Endothelial cell of umbilical vein (primary cell): ENCODE results near the gene ITPRIP. TPM values are rescaled to one million over a fixed set of nuclear protein-coding genes. Genes with fewer than 3 reads are reported as not detected.

ENCODE experiments used
- BruUV-seq: library from RNA; stranded (reverse); fragments of 400-500 nt; replicated peaks from 2 replicates; lab custom pipeline; 2021; lab: Mats Ljungman, UMichigan
- CTCF ChIA-PET: fragments of 300-600, 350-600 bp; sonication (Branson Sonifier 250); formaldehyde crosslinking; loops from one replicate; lab custom pipeline; 2021; ENCODE audit warnings: antibody characterized with exemption, inconsistent platforms; lab: Charles Lee
- POLR2A ChIA-PET: fragments of 300-600, 350-600 bp; sonication (Branson Sonifier 250); formaldehyde crosslinking; loops from one replicate; lab custom pipeline; 2021; ENCODE audit warnings: antibody characterized with exemption, inconsistent platforms; lab: Charles Lee
- DNase-seq: peaks from one replicate; pipeline ENCODE4 v3.0.0-alpha.2; 2011; ENCODE audit warnings: low read depth, low spot score
- FAIRE-seq: peaks from 2 replicates; lab custom pipeline; 2011; peaks lifted over from hg19 to GRCh38; lab: Jason Lieb, UNC
- H2AFZ ChIP-seq: 2 replicates; pipeline ENCODE4 v1.6.0; 2012; ENCODE audit warnings: low read depth, low read length, control low read depth, inconsistent platforms
- H3K27ac ChIP-seq: 2 replicates; pipeline ENCODE4 v1.5.1; 2011; ENCODE audit warnings: low read depth, mild to moderate bottlenecking, control low read depth, low read length, moderate library complexity; ENCODE audit not compliant: insufficient read depth
- H3K27me3 ChIP-seq, 2 experiments: 2 replicates each; pipeline versions ENCODE4 v1.6.0 to v1.6.1; 2011; ENCODE audit warnings: low read length in 2 of 2, mixed read lengths in 1 of 2; ENCODE audit not compliant: control insufficient read depth in 2 of 2, insufficient read depth in 2 of 2
- H3K36me3 ChIP-seq, 2 experiments: 2 replicates in 1 of 2; 3 replicates in 1 of 2; pipeline ENCODE4 v1.5.1; 2011; ENCODE audit warnings: low read length in 2 of 2, mild to moderate bottlenecking in 1 of 2, moderate library complexity in 1 of 2; ENCODE audit not compliant: control insufficient read depth in 2 of 2, insufficient read depth in 2 of 2; ENCODE audit errors: extremely low read depth in 1 of 2
- H3K4me1 ChIP-seq: 3 replicates; pipeline ENCODE4 v1.5.1; 2011; ENCODE audit warnings: mild to moderate bottlenecking, low read length; ENCODE audit not compliant: control insufficient read depth, insufficient read depth; ENCODE audit errors: extremely low read depth
- H3K4me2 ChIP-seq: 2 replicates; pipeline ENCODE4 v1.6.1; 2011; ENCODE audit warnings: low read length, control low read depth, mixed read lengths; ENCODE audit not compliant: insufficient read depth
- H3K4me3 ChIP-seq, 3 experiments: fragments of 200-600 bp in 1 of 3; sonication (generic), shearing (Covaris generic) in 1 of 3; replicated peaks in 1 of 3; 2 replicates each; pipeline ENCODE4 v1.5.1; 2011 to 2016; ENCODE audit warnings: control low read depth in 3 of 3, low read length in 3 of 3, mild to moderate bottlenecking in 2 of 3, inconsistent platforms in 1 of 3, low read depth in 1 of 3, moderate library complexity in 1 of 3; ENCODE audit not compliant: insufficient read depth in 1 of 3
- H3K79me2 ChIP-seq: 2 replicates; pipeline ENCODE4 v1.6.0; 2012; ENCODE audit warnings: low read length, inconsistent platforms; ENCODE audit not compliant: control insufficient read depth, insufficient read depth
- H3K9ac ChIP-seq: replicated peaks from 2 replicates; pipeline ENCODE3; 2011; ENCODE audit warnings: low read length, control low read depth; ENCODE audit not compliant: insufficient read depth; ENCODE audit errors: extremely low read depth
- H3K9me1 ChIP-seq: replicated peaks from 3 replicates; pipeline ENCODE4 v1.6.0; 2011; ENCODE audit warnings: mild to moderate bottlenecking, low read length; ENCODE audit not compliant: control insufficient read depth, insufficient read depth; ENCODE audit errors: extremely low read depth
- H3K9me3 ChIP-seq: replicated peaks from 2 replicates; pipeline ENCODE4 v1.5.1; 2012; ENCODE audit warnings: low read length, inconsistent platforms; ENCODE audit not compliant: control insufficient read depth, insufficient read depth
- H4K20me1 ChIP-seq: replicated peaks from 2 replicates; pipeline ENCODE3; 2011; ENCODE audit warnings: mild to moderate bottlenecking, low read length; ENCODE audit not compliant: control insufficient read depth, insufficient read depth; ENCODE audit errors: extremely low read depth
- EZH2 ChIP-seq: IDR thresholded peaks from 2 replicates; pipeline ENCODE4 v1.6.1; 2012; ENCODE audit warnings: borderline replicate concordance, low read depth, mild to moderate bottlenecking, moderate library complexity, low read length, inconsistent platforms; ENCODE audit not compliant: severe bottlenecking
- FOS ChIP-seq: IDR thresholded peaks from 2 replicates; pipeline ENCODE4 v1.6.1; 2011; ENCODE audit warnings: mild to moderate bottlenecking, low read length, moderate library complexity, borderline replicate concordance; ENCODE audit not compliant: insufficient read depth
- GATA2 ChIP-seq: IDR thresholded peaks from 2 replicates; pipeline ENCODE4 v1.7.0; 2011; ENCODE audit warnings: low read depth, mild to moderate bottlenecking, moderate library complexity, mixed read lengths, low read length; ENCODE audit not compliant: insufficient read length, insufficient read depth
- JUN ChIP-seq: IDR thresholded peaks from 2 replicates; pipeline ENCODE4 v1.6.1; 2011; ENCODE audit warnings: borderline replicate concordance, low read depth; ENCODE audit not compliant: insufficient read length, insufficient read depth
- MYC ChIP-seq: IDR thresholded peaks from one replicate; pipeline ENCODE4 v1.6.1; 2011; ENCODE audit warnings: mild to moderate bottlenecking, low read depth, low read length
- POLR2A ChIP-seq: IDR thresholded peaks from 2 replicates; pipeline ENCODE4 v1.6.1; 2012; ENCODE audit warnings: low read depth, mild to moderate bottlenecking, control low read depth, low read length
- POLR2AphosphoS5 ChIP-seq: IDR thresholded peaks from 2 replicates; pipeline ENCODE4 v1.6.1; 2012; ENCODE audit warnings: low read depth, mild to moderate bottlenecking, control low read depth, low read length, moderate library complexity; ENCODE audit not compliant: insufficient read depth
- dilution Hi-C: fragments of 300-500 bp; cut with MboI; formaldehyde crosslinking; loops from one replicate; pipeline ENCODE4 v1.15.0; 2019; ENCODE audit warnings: low sequenced_read_pairs; ENCODE audit not compliant: extremely low pct_ligation_motif_present
- intact Hi-C: fragments of 100-400 bp; cut with micrococcal nuclease; formaldehyde crosslinking; loops from one replicate; pipeline ENCODE4 v1.10.0; 2022
- polyA plus RNA-seq, 4 experiments: library from polyadenylated mRNA; depleted of rRNA in 3 of 4; stranded (reverse) in 3 of 4; unstranded in 1 of 4; fragments of >200 nt; gene quantifications; 2 replicates each; pipeline versions ENCODE4 v1.2.1 to v1.2.3, GENCODE V29; 2011 to 2012; ENCODE audit warnings: missing spikeins in 1 of 4
- total RNA-seq: library from RNA; stranded (reverse); gene quantifications from 2 replicates; pipeline ENCODE4 v1.2.3, GENCODE V29; 2021
- TF ChIP-seq, protein P1 (sequence below): IDR thresholded peaks from 2 replicates; pipeline ENCODE4 v1.6.1; 2011; ENCODE audit not compliant: insufficient read depth, insufficient read length
- TF ChIP-seq, protein P2 (sequence below), 2 donors: IDR thresholded peaks; 1 replicate in 1 of 2; 2 replicates in 1 of 2; pipeline ENCODE4 v1.5.1; 2011; ENCODE audit warnings: low read length in 2 of 2, mild to moderate bottlenecking in 2 of 2, moderate library complexity in 2 of 2, control low read depth in 1 of 2, inconsistent platforms in 1 of 2, low read depth in 1 of 2; ENCODE audit not compliant: insufficient read depth in 1 of 2; ENCODE audit errors: extremely low read depth in 1 of 2

The ITPRIP gene
- total and polyA plus RNA-seq, 2 donors (not counting 3 experiments of a cell fraction or from before 2014, with no cell fraction given): 31.4 to 33.2 TPM

DNA sequence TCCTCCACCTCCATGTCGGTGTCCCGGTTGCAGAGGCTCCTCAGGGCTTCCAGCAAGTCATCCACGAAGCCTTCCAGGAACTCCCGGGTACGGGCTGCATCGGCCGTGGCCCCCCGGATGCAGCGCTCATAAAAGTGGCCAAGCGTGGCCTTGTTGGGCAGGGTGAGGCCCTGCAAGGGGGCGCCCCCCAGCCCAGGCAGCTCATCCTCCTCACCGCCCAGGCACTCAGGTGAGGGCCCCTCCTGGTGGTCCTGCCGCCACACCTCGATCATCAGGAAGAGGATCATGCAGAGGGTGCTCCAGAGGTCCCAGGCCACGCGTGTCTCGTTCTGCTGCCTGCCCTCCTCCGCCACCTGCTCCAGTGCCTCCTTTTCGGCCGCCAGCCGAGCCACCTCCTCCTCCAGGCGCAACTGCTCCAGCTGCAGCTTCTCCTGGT lies 22.8 kb downstream of the ITPRIP start:
- no peak for FAIRE-seq
- ChIA-PET POLR2A (no interaction called here), CTCF (interaction anchor here (1.3 to 3.8 kb wide), 2 partner anchors 10 to 23 kb away, joined by 4 to 17 read pairs; partner anchors contain the start of gene ITPRIP)
- Histone ChIP-seq H3K9me3 (no peaks in the 10 kb centered on the region), H3K27me3 (no peaks in the 10 kb centered on the region), H3K27ac (no peak overlapping the region), H3K9ac (no peak overlapping the region), H3K9me1 (no peaks in the 10 kb centered on the region), H3K79me2 (peaks cover 98% of the 10 kb centered on the region), H3K4me3 (no peak overlapping the region), H3K4me2 (no peak overlapping the region), H2AFZ (no peak overlapping the region), H4K20me1 (peaks cover 3% of the 10 kb centered on the region), H3K36me3 (peaks cover 13 to 27% of the 10 kb centered on the region in 2 experiments), H3K4me1 (peaks cover 4% of the 10 kb centered on the region)
- intact Hi-C loops (no loop called here), dilution Hi-C loops (no loop called here)
- DNase-seq: no peak
- BruUV-seq: no TSS peak
- no peak for TF ChIP-seq JUN
- TF ChIP-seq, protein P1, sequence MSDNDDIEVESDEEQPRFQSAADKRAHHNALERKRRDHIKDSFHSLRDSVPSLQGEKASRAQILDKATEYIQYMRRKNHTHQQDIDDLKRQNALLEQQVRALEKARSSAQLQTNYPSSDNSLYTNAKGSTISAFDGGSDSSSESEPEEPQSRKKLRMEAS: no peak
- no peak for TF ChIP-seq MYC
- no peak for TF ChIP-seq FOS

DNA sequence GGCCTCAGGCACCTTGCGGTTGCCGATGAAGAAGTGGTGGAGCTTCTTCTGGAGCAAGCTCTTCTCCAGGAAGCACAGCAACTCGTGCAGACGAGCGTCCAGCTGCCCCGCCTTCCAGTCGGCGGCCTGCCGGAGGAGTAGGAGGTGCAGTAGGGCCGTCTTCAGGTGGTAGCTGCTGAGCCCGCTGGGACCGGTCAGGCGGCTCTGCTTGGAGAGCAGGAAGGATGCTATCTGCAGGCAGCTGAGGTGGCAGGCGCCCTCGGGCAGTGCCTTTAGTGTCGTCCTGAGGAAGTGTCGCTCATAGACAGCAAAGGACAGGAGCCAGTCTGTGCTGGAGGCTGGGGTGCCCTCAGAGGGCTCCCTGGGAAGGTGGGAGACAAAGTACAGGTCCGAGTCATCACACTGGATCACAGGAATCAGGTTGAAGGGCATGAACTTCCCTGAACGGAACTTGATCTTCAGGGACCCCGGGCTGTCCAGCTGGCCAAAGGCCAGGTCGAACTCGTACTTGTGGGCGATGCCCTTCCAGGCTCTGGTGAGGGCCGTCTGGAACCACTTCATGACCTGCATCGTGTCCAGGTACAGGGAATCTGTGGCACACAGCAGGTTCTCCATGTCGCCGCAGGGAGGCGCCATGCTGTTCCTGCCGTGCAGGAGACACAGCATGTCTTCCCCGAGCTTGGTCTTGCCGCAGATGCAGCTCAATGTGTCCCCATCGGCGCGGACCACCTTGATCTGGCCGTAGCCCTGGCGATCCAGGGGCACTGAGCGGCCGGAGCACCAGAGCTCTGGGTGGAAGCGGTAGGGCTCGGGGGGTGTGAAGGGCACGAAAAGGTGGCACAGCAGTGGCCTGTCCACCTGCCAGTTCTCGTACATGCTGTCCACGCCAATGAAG lies 23.4 kb downstream of the ITPRIP start:
- Histone ChIP-seq H3K79me2 (peaks cover 96% of the 10 kb centered on the region), H3K9me3 (no peaks in the 10 kb centered on the region), H3K27me3 (no peaks in the 10 kb centered on the region), H3K27ac (no peak overlapping the region), H2AFZ (no peak overlapping the region), H3K4me2 (no peak overlapping the region), H4K20me1 (peaks cover 3% of the 10 kb centered on the region), H3K4me1 (peaks cover 9% of the 10 kb centered on the region), H3K4me3 (no peak overlapping the region), H3K36me3 (peaks cover 13 to 27% of the 10 kb centered on the region in 2 experiments), H3K9ac (no peak overlapping the region), H3K9me1 (no peaks in the 10 kb centered on the region)
- ChIA-PET CTCF (interaction anchor here (1.0 to 3.8 kb wide), 4 partner anchors 7 to 39 kb away, joined by 3 to 17 read pairs (median 9); partner anchors contain the start of genes CFAP58 and ITPRIP), POLR2A (no interaction called here)
- DNase-seq (no peak), FAIRE-seq (no peak)
- intact Hi-C loops: no loop called here
- no TSS peak for BruUV-seq
- TF ChIP-seq EZH2 (no peak), POLR2AphosphoS5 (no peak), MYC (no peak), POLR2A (no peak), FOS (no peak), GATA2 (no peak), JUN (no peak)
- TF ChIP-seq, protein P2, sequence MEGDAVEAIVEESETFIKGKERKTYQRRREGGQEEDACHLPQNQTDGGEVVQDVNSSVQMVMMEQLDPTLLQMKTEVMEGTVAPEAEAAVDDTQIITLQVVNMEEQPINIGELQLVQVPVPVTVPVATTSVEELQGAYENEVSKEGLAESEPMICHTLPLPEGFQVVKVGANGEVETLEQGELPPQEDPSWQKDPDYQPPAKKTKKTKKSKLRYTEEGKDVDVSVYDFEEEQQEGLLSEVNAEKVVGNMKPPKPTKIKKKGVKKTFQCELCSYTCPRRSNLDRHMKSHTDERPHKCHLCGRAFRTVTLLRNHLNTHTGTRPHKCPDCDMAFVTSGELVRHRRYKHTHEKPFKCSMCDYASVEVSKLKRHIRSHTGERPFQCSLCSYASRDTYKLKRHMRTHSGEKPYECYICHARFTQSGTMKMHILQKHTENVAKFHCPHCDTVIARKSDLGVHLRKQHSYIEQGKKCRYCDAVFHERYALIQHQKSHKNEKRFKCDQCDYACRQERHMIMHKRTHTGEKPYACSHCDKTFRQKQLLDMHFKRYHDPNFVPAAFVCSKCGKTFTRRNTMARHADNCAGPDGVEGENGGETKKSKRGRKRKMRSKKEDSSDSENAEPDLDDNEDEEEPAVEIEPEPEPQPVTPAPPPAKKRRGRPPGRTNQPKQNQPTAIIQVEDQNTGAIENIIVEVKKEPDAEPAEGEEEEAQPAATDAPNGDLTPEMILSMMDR (IDR thresholded peaks at IDR 0.05; ENCODE audit: extremely low read depth in 1 of 2, insufficient read depth in 1 of 2, low read depth in 1 of 2, low read length in 2 of 2): no peak
- TF ChIP-seq, protein P1: no peak
- dilution Hi-C loops: no loop called here
